GM13976 (cell line): ENCODE data around the gene JMJD6.

Source experiments
- DNase-seq: peaks from one replicate; pipeline ENCODE4 v3.0.0; 2012; ENCODE audit warnings: low spot score
- CTCF ChIP-seq: IDR thresholded peaks from 2 replicates; pipeline ENCODE4 v1.5.1; 2012; ENCODE audit warnings: borderline replicate concordance, mild to moderate bottlenecking; ENCODE audit not compliant: insufficient read depth; ENCODE audit errors: extremely low read depth, missing control alignments, control extremely low read depth
- in situ Hi-C: fragments of 300-500 bp; cut with MboI; formaldehyde crosslinking; loops from one replicate; pipeline ENCODE4 v1.12.0; 2022; ENCODE audit warnings: low sequenced_read_pairs, mixed read lengths, inconsistent platforms; ENCODE audit not compliant: unreplicated experiment

JMJD6 gene

GRCh38 chr17:76695059-76695831 is 31.2 kb downstream of the JMJD6 start:
- DNase-seq, result no peak
- in situ Hi-C loops, result no loop called here
- TF ChIP-seq CTCF, result no peak

- in situ Hi-C loops, result no loop called here
- DNase-seq, result no peak
- no peak for TF ChIP-seq CTCF
Observed at GRCh38 chr17:76691379-76692191, 34.8 kb downstream of the JMJD6 start.

- in situ Hi-C loops, result no loop called here
- TF ChIP-seq CTCF, result no peak
Observed at GRCh38 chr17:76690596-76691280, 35.7 kb downstream of the JMJD6 start.

GRCh38 chr17:76689859-76690258 is 36.5 kb downstream of the JMJD6 start:
- in situ Hi-C loops, result no loop called here
- no peak for DNase-seq
- TF ChIP-seq CTCF, result no peak

More at GRCh38 chr17:76690596-76691280, 35.7 kb downstream of the JMJD6 start:
- no peak for DNase-seq

GRCh38 chr17:76688165-76688622 is 38.2 kb downstream of the JMJD6 start:
- TF ChIP-seq CTCF, result no peak
- in situ Hi-C loops, result no loop called here
- DNase-seq, result no peak
